ENCODE results near the gene NGEF.

The NGEF gene

GRCh38 chr2:232966122-232966521 lies 46.9 kb downstream of the NGEF start:
- TF ChIP-seq ZFX (IDR thresholded peaks at IDR 0.05) (no peak), CTCF (conservative IDR thresholded peaks at IDR 0.05) (no peak)
- no peak overlapping the region for H3K27ac ChIP-seq

- no peak overlapping the region for H3K27ac ChIP-seq
- TF ChIP-seq CTCF (conservative IDR thresholded peaks at IDR 0.05) (no peak), ZFX (IDR thresholded peaks at IDR 0.05) (no peak)
Observed at GRCh38 chr2:232963913-232964312, 49.1 kb downstream of the NGEF start.

GRCh38 chr2:232960862-232961261 lies 52.2 kb downstream of the NGEF start:
- TF ChIP-seq CTCF (conservative IDR thresholded peaks at IDR 0.05), result no peak
- no peak for TF ChIP-seq ZFX (IDR thresholded peaks at IDR 0.05)
- no peak overlapping the region for H3K27ac ChIP-seq

- TF ChIP-seq CTCF (conservative IDR thresholded peaks at IDR 0.05) (no peak), ZFX (IDR thresholded peaks at IDR 0.05) (no peak)
- no peak overlapping the region for H3K27ac ChIP-seq
Observed at GRCh38 chr2:232959139-232959538, 53.9 kb downstream of the NGEF start.

GRCh38 chr2:232957657-232958090 lies 55.4 kb downstream of the NGEF start:
- H3K27ac ChIP-seq, result no peak overlapping the region
- no peak for TF ChIP-seq CTCF (conservative IDR thresholded peaks at IDR 0.05)
- no peak for TF ChIP-seq ZFX (IDR thresholded peaks at IDR 0.05)

- no peak for TF ChIP-seq CTCF (conservative IDR thresholded peaks at IDR 0.05)
- TF ChIP-seq ZFX (IDR thresholded peaks at IDR 0.05), result no peak
- no peak overlapping the region for H3K27ac ChIP-seq
Observed at GRCh38 chr2:232955856-232956255, 57.2 kb downstream of the NGEF start.

- TF ChIP-seq ZFX (IDR thresholded peaks at IDR 0.05) (no peak), CTCF (conservative IDR thresholded peaks at IDR 0.05) (no peak)
- H3K27ac ChIP-seq, result no peak overlapping the region
Observed at GRCh38 chr2:232954691-232955090, 58.4 kb downstream of the NGEF start.
